GM12872 (cell line): ENCODE data around the gene UTY.
A peak's percentile ranks its signal among the peaks of the same experiment; 100 is the strongest.

ENCODE experiments used
- CTCF ChIP-seq: IDR thresholded peaks from 3 replicates; pipeline ENCODE4 v1.5.1; 2011; ENCODE audit warnings: low read depth, mild to moderate bottlenecking, low read length, moderate library complexity; ENCODE audit not compliant: insufficient read depth

Gene UTY

GRCh38 chrY:13362662-13363061 is 117.2 kb downstream of the UTY start:
- no peak for TF ChIP-seq CTCF

- no peak for TF ChIP-seq CTCF
These were observed 117.9 kb downstream of the UTY start for GRCh38 chrY:13361656-13362636.

GRCh38 chrY:13351443-13351842 is 128.4 kb downstream of the UTY start:
- no peak for TF ChIP-seq CTCF

- no peak for TF ChIP-seq CTCF
These were observed 132.7 kb downstream of the UTY start for GRCh38 chrY:13347106-13347505.

GRCh38 chrY:13345549-13345948 is 134.3 kb downstream of the UTY start:
- no peak for TF ChIP-seq CTCF

- peak; percentile 61 for TF ChIP-seq CTCF
These were observed 136.4 kb downstream of the UTY start for GRCh38 chrY:13343307-13343946.

GRCh38 chrY:13339939-13340338 is 139.9 kb downstream of the UTY start:
- no peak for TF ChIP-seq CTCF
